ENCODE measurements around the gene CFAP99. TPM values are rescaled to one million over a fixed set of nuclear protein-coding genes. Genes with fewer than 3 reads are reported as not detected.

CFAP99 gene
- total RNA-seq, 4 donors from 2014 or later, result 0.32 to 0.60 TPM; not detected in 2

DNA sequence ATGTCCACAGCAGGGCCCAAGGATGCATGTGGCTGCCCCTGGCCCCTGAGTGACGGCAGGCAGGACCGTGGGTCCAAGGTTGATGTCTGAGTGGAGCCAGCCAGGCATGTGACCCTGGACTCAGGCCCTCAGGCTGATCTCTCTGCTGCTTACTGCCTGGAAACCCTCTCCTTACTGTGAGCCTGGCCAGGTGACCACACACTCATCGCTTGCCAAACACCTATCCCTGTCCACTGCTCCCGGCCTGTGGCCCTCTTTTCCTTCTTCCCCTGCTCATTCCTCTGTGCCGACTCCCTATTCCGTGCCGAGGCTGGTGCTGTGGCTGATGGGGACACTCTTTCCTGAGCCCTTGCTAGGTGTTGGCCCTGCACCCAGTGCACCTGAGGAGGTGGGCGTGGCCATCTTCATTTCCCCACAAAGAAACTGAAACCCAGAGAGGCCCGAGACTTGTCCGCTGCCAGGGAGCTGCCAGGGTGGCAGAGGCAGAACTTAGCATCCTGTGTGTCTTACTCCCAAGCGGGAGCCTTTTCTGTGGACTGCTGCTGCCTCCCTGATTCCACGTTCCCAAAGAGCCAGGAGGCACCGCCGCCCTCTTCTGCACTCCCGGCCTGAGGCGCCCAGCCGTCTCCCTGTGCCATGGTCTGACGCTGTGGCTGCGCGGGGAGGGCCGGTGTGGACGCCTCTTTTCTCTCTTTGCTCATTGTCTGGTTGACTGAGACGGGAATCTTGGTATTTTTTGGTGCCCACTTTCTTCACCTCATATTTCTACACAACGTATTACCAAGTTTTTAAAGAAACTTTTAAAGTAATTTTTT lies 38.9 kb downstream of the CFAP99 start:
- ATAC-seq (ENCODE audit: low FRiP score) (no peak), DNase-seq (ENCODE audit: low spot score) (no peak)
- TF ChIP-seq, protein P1, sequence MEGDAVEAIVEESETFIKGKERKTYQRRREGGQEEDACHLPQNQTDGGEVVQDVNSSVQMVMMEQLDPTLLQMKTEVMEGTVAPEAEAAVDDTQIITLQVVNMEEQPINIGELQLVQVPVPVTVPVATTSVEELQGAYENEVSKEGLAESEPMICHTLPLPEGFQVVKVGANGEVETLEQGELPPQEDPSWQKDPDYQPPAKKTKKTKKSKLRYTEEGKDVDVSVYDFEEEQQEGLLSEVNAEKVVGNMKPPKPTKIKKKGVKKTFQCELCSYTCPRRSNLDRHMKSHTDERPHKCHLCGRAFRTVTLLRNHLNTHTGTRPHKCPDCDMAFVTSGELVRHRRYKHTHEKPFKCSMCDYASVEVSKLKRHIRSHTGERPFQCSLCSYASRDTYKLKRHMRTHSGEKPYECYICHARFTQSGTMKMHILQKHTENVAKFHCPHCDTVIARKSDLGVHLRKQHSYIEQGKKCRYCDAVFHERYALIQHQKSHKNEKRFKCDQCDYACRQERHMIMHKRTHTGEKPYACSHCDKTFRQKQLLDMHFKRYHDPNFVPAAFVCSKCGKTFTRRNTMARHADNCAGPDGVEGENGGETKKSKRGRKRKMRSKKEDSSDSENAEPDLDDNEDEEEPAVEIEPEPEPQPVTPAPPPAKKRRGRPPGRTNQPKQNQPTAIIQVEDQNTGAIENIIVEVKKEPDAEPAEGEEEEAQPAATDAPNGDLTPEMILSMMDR (IDR thresholded peaks at IDR 0.05), result no peak

DNA sequence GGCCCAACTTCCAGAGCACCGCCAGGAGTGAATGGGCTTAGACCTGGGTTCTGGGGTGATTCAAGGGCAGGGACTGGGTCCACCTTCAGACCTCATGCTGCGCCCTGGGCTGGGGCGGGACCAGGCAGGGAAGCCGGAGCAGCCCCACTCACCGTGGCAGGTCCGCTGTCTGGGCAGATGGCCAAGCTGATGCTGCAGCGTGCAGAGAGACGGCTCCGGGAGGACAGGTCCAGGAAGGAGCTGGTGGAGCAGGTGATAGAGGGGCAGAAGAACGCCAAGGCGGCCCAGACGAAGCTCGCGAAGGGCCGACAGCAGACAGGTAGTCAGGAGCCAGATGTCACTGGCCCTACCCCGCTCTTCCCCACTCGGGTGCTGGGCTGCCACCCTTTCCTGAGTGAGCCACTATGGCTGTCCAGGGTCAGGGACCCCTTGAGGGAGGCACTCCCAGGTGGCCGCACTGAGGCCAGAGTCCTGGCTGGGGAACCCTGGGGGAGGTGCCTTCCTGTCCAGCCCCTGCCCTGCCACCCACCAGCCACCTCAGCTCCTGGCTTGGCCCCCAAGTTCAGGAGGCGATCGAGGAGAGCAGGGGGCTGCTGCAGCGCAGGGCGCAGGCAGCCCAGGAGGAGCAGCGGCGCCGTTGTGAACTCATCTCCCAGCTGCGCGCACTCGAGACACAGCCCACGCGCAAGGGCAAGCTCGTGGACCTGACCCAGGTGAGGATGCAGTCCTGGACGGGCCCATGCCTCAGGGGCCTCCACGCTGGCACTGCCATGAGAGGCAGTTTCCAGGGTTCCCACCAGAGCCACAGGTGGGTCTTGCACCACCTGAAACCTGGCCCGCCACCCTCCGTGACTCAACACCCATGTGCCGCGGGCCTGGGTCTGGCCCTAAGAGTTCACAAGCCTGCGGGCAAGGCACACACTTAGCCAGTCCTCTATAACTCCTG lies 40.1 kb downstream of the CFAP99 start:
- TF ChIP-seq, protein P1 (IDR thresholded peaks at IDR 0.05), result no peak
- DNase-seq (ENCODE audit: low spot score) (no peak), ATAC-seq (ENCODE audit: low FRiP score) (no peak)

DNA sequence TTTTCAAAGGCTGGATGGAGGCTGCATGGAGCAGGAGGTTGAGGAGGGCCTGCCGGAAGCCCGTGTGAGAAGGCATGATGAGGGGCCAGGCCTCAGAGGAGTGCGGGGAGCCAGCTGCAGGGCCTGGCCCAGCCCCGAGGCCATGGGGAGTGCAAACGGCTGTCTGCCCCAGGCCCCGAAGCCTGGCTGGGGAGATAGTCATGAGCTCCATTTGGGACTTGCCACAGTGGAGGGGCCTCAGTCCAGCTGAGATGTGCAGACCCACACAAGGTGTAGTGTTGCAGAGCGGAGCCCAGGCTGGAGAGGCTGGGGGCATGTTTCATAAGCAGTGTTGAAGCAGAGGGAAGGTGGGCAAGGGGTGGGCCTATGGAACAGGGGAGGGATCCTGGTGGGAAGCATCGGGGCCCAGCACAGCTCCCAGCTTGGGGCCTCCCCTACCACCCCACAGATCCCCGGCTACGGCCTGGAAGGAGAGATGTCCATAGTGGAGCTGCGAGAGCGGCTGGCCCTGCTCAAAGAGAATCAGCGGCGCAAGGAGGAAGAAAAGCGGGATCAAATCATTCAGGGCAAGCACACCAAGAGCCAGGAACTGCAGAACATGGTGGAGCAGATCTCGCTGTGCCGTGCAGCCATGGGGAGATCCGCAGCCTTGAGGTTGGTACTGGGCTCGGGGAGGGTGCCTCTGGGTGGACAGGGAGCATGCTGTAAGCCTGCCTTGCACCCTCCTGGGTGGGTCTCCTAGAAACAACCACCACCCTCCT lies 41.0 kb downstream of the CFAP99 start:
- no peak for ATAC-seq (ENCODE audit: low FRiP score)
- TF ChIP-seq, protein P1 (IDR thresholded peaks at IDR 0.05), result no peak
- no peak for DNase-seq (ENCODE audit: low spot score)

DNA sequence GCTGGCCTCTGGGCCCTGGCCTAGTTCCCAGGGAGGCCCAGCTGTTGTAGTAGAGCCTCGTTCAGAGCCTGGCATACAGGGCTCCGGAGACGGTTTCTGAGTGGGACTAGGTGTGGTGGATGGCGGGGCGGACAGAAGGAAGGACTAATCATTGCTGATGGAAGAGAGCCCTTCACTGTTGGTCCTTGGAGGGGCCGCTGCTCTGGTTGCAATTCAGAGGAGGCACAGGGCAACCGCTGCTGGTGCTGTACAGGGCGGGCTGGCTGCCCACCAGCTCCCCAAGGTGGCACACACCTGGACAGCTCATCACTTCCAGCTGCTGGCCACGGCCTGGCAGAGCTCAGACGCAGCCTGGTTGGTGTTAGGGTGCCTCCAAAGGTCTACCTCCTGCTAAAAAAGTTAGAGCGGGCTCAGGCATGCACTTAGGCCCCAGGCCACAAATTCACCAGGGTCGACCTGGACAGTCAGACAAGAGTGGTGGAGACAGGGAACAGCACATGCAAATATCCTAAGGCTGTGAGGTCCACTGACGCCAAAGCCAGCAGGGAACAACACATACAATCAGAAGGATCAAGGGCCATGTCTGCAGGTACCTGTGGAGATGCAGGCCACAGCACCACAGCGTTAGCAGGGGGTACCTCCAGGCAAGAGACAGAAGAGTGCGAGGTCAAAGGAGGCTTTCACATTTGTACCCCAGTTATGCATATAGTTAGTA lies 42.6 kb downstream of the CFAP99 start:
- TF ChIP-seq, protein P1 (IDR thresholded peaks at IDR 0.05), result no peak
- ATAC-seq (ENCODE audit: low FRiP score), result no peak
- DNase-seq (ENCODE audit: low spot score), result no peak

DNA sequence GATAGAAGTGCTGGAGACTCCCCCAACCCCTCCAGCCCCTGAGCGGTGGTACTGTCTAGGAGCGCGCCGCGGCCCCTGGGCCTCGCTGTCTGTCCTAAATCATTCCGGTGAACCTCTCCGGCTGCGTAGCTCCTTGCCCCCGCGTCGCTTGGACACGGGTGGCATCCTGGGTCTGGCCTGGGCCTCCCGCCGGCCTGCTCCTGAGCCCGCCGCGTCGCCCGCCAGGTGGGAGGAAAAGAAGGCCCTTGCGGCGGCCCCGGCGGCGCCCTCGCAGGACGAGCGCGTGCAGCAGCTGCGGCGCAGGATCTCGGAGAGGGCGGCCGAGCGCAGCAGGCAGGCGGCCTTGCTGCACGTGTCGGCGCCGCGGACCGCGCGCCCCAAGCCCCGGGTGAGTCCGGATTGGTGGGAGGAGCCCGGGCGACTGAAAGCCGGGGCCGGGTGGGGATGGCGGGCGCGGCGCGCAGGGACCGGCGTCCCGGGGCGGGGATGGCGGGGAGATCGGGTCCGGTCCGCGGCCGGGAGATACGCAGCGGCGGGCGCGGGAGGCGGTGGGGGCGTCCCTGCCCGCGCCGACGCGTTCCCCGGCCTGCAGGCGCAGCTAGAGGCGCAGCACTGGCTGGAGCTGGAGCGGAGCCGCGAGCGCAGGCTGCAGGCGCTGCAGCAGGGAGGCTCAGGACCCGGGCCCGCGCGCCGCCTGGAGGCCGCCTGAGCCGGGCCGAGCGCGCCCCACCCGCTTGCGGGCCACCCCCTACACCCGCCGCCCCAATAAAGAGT lies 43.6 kb downstream of the CFAP99 start:
- no peak for DNase-seq (ENCODE audit: low spot score)
- TF ChIP-seq, protein P1 (IDR thresholded peaks at IDR 0.05), result no peak
- peak; percentile 87 for ATAC-seq (ENCODE audit: low FRiP score)
